CD4-positive, alpha-beta T cell treated with Interferon gamma for 1 hour (primary cell): ENCODE data around the gene KRTAP10-10.

ENCODE experiments used
- DNase-seq: peaks from one replicate; pipeline ENCODE4 v3.0.0-alpha.2; 2020

Gene KRTAP10-10

DNA sequence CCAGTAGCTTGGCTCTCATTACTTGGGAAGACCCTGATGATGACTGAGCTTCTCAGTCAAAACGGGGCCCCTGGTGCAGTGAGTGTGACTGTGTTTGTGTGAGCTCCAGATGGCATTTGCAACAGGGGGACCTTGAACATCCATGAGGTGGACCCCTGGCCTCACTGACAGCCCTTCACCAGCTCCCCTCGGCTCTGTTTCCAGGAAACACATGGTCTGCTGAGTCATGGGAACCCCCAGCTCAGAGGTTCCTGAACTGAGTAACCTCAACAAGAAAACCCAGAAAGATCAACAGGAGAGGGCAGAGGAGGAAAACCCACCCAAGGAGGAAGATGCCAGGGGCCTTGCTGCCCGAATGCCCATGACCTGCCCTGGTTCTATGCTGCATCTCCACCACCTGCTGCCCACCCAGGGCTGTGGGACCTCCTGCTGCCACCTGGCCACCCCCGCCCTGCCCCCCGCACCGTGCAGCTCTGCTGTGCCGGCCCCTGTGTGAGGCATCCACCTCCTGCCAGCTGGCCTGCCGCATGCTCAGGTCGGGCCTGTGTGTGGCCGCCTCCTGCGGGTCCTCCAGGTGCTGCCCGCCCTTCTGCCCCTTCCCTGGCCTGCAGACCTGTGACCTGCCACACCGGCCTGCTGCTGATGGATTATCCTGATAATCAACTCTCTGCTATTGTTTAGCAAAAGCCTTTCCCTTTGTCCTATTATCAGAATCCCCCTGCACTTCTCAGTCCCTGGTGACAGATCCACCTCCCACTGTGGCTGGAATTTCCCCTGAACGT, 49.0 kb downstream of the KRTAP10-10 start:
- DNase-seq = no peak

DNA sequence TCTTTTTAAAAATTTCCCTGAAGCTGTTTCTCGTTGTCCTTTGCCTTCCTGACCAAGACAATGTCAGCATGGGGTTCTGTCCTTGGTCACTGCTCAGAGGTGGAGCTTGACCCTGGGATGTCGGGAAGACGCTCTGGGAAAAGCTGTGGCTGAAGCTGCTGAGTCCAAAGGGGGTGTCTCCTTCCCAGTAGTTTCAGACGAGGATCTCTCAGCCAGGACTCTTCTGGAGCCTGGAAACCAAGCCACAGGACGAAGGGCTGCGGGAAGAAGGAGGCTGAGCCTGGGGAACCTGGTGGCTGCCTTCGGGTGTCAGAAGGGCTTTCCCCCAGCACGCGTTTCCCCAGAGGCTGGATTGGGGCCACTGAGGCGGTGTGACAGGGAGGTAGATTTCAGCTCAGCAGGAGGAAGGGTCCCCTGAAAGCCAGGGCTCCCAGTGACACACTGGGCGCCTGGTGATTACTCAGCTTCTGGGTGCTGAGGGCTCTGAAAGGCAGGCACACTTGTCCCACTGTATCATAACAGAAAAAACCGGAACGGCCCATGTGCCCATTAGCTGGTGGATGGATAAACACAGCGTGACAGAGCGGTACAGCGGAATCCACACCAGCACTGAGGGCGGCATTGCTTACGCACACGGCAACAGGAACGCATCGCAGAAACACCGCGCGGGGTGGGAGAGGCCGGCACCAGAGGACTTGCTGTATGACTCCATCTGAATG, 49.8 kb downstream of the KRTAP10-10 start:
- DNase-seq = no peak

GRCh38 chr21:44687671-44688070, 50.5 kb downstream of the KRTAP10-10 start:
- no peak for DNase-seq
